Measurements from ENCODE around the gene DTNBP1. TPM values are rescaled to one million over a fixed set of nuclear protein-coding genes. Genes with fewer than 3 reads are reported as not detected.
"Not testable (repeated sequence)": the region's sequence is repeated elsewhere in the genome, so short reads cannot be mapped to it uniquely, and the experiment has no call there.

The DTNBP1 gene
- polyA plus RNA-seq, 1 experiment: 19.1 TPM

- no peak for TF ChIP-seq CTCF (IDR thresholded peaks at IDR 0.05; ENCODE audit: insufficient read depth, low read depth, low read length)
- ChIA-PET POLR2A (no interaction called here), CTCF (no interaction called here)
- Histone ChIP-seq H3K27me3 (ENCODE audit: control insufficient read depth, insufficient read depth, low read length) (peaks cover 21% of the 10 kb centered on the region), H3K4me3 (ENCODE audit: low read depth, low read length) (no peak overlapping the region), H3K36me3 (ENCODE audit: control insufficient read depth, insufficient read depth, low read length) (no peaks in the 10 kb centered on the region)
- DNase-seq (ENCODE audit: low read depth): no peak
Observed at GRCh38 chr6:15668918-15669317, 6.1 kb upstream of the DTNBP1 start.

GRCh38 chr6:15666896-15667295 lies 4.1 kb upstream of the DTNBP1 start:
- DNase-seq (ENCODE audit: low read depth); CTCF ChIA-PET; POLR2A ChIA-PET; H3K4me3 ChIP-seq (ENCODE audit: low read depth, low read length); H3K36me3 ChIP-seq (ENCODE audit: control insufficient read depth, insufficient read depth, low read length): not testable (repeated sequence)
- peaks cover 18% of the 10 kb centered on the region for H3K27me3 ChIP-seq (ENCODE audit: control insufficient read depth, insufficient read depth, low read length)

- peaks cover 17% of the 10 kb centered on the region for H3K27me3 ChIP-seq (ENCODE audit: control insufficient read depth, insufficient read depth, low read length)
- no peak overlapping the region for H3K4me3 ChIP-seq (ENCODE audit: low read depth, low read length)
- ChIA-PET CTCF (interaction anchor here (1.0 to 1.2 kb wide), 2 partner anchors 9 to 26 kb away, joined by 3 read pairs; no protein-coding TSS in a partner anchor), POLR2A (no interaction called here)
- no peak for DNase-seq (ENCODE audit: low read depth)
- TF ChIP-seq CTCF (IDR thresholded peaks at IDR 0.05; ENCODE audit: insufficient read depth, low read depth, low read length): no peak
- no peaks in the 10 kb centered on the region for H3K36me3 ChIP-seq (ENCODE audit: control insufficient read depth, insufficient read depth, low read length)
Observed at GRCh38 chr6:15665237-15665636, 2.4 kb upstream of the DTNBP1 start.

GRCh38 chr6:15663130-15663871 lies 473 bp upstream of the DTNBP1 start:
- no peak for TF ChIP-seq CTCF (IDR thresholded peaks at IDR 0.05; ENCODE audit: insufficient read depth, low read depth, low read length)
- no peak for DNase-seq (ENCODE audit: low read depth)
- no peaks in the 10 kb centered on the region for H3K36me3 ChIP-seq (ENCODE audit: control insufficient read depth, insufficient read depth, low read length)
- CTCF ChIA-PET: interaction anchor here (0.6 kb wide), 1 partner anchor 49 kb away, joined by 4 read pairs; no protein-coding TSS in a partner anchor
- POLR2A ChIA-PET: interaction anchor here (0.6 kb wide), 2 partner anchors 19 to 128 kb away, joined by 3 read pairs; no protein-coding TSS in a partner anchor
- H3K4me3 ChIP-seq (ENCODE audit: low read depth, low read length): peak overlapping the region; percentile 93; the same call in 1 of the 2 replicates
- H3K27me3 ChIP-seq (ENCODE audit: control insufficient read depth, insufficient read depth, low read length): peaks cover 5% of the 10 kb centered on the region

- peak overlapping the region; percentile 93 for H3K4me3 ChIP-seq (ENCODE audit: low read depth, low read length)
- H3K36me3 ChIP-seq (ENCODE audit: control insufficient read depth, insufficient read depth, low read length): no peaks in the 10 kb centered on the region
- no peak for DNase-seq (ENCODE audit: low read depth)
- ChIA-PET CTCF (interaction anchor here (1.5 kb wide), 1 partner anchor 31 kb away, joined by 3 read pairs; no protein-coding TSS in a partner anchor), POLR2A (no interaction called here)
- no peak for TF ChIP-seq CTCF (IDR thresholded peaks at IDR 0.05; ENCODE audit: insufficient read depth, low read depth, low read length)
- peaks cover 2% of the 10 kb centered on the region for H3K27me3 ChIP-seq (ENCODE audit: control insufficient read depth, insufficient read depth, low read length)
Observed at GRCh38 chr6:15661853-15662325, 939 bp downstream of the DTNBP1 start.

Measured in BJ (cell line).